ENCODE data around the gene PROKR1.
"Not testable (repeated sequence)": the region's sequence is repeated elsewhere in the genome, so short reads cannot be mapped to it uniquely, and the experiment has no call there.

Gene PROKR1

DNA sequence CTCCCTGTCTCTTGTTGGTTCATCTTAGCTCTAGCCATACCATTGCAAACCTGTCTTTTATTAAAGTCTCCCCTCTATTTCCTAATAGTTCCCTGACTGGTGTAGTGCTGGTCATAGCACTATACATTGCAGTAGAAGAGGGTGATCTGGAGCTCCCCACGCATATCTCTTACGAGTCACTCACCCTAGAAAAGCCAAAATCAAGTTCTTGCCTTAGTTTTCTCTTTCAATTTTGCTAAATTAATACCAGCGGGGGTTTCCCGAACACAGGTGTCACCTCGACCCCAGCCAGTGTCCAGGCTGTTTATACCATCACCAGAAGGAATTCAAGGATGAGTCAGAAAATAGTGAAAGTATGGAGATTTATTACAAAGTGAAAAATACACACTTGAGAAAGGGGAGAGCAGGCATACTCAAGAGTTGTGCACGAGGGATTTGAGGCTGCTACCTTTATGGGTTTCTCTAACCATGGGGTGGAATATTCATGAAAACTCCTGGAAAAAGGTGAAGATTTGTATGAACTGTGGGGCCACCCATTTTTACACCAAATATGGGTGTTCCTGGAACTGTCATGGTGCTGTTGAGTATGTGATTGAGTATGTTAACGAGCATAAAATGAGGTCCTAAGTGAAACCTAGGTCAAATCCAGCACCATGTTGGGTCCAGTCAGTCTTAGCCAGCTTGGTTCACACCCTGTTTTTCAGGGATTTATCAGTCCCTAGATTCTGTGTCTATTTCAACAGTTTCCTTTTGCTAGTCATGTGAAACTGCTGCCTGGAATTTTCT, 20.2 kb downstream of the PROKR1 start:
- H3K4me3 ChIP-seq (ENCODE audit: control insufficient read depth, low read depth, low read length): no peak overlapping the region
- no peak for DNase-seq (ENCODE audit: low read depth)
- TF ChIP-seq, protein P1, sequence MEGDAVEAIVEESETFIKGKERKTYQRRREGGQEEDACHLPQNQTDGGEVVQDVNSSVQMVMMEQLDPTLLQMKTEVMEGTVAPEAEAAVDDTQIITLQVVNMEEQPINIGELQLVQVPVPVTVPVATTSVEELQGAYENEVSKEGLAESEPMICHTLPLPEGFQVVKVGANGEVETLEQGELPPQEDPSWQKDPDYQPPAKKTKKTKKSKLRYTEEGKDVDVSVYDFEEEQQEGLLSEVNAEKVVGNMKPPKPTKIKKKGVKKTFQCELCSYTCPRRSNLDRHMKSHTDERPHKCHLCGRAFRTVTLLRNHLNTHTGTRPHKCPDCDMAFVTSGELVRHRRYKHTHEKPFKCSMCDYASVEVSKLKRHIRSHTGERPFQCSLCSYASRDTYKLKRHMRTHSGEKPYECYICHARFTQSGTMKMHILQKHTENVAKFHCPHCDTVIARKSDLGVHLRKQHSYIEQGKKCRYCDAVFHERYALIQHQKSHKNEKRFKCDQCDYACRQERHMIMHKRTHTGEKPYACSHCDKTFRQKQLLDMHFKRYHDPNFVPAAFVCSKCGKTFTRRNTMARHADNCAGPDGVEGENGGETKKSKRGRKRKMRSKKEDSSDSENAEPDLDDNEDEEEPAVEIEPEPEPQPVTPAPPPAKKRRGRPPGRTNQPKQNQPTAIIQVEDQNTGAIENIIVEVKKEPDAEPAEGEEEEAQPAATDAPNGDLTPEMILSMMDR (IDR thresholded peaks at IDR 0.05; ENCODE audit: control insufficient read depth, insufficient read depth, low read depth, low read length, missing control alignments): no peak

DNA sequence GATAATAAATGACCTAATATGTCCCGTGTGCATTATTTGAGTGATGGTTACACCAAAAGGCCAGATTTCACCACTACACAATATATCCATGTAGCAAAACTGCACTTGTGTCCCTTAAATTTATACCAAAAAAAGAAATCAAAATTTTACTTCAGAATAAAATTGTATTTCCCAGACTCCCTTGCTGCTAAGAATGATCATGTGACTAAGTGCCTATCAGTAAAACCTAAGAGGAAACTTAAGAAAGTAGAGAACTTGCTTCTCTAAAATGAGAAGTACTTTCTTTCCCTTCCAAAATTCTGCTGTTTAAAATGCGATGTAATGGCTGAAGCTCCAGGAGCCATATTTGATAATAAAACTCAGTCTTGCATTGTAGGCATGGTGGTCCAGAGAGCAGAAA, 24.0 kb downstream of the PROKR1 start:
- TF ChIP-seq, protein P1 (IDR thresholded peaks at IDR 0.05; ENCODE audit: control insufficient read depth, insufficient read depth, low read depth, low read length, missing control alignments): no peak
- DNase-seq (ENCODE audit: low read depth): no peak
- H3K4me3 ChIP-seq (ENCODE audit: control insufficient read depth, low read depth, low read length): no peak overlapping the region

DNA sequence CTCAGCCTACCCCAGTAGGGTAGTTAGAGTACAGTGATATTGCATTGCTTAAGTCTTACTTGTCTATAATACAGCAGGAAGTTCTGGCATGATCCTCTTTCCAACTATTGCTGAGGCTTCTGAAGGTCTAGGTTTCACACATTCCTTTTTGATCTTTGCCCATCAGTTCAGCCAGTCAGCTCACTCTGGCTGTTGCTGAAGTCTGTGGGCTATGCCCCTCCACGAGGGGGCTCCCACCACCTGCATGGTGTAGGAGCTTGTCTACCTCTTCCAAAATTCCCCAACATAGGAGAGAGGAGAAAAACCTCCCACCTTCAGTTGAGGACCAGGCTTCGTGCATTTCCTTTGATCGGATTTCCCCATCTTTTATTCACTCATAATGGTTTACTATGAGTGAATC, 26.3 kb downstream of the PROKR1 start:
- TF ChIP-seq, protein P1 (IDR thresholded peaks at IDR 0.05; ENCODE audit: control insufficient read depth, insufficient read depth, low read depth, low read length, missing control alignments): no peak
- no peak for DNase-seq (ENCODE audit: low read depth)
- H3K4me3 ChIP-seq (ENCODE audit: control insufficient read depth, low read depth, low read length): no peak overlapping the region

DNA sequence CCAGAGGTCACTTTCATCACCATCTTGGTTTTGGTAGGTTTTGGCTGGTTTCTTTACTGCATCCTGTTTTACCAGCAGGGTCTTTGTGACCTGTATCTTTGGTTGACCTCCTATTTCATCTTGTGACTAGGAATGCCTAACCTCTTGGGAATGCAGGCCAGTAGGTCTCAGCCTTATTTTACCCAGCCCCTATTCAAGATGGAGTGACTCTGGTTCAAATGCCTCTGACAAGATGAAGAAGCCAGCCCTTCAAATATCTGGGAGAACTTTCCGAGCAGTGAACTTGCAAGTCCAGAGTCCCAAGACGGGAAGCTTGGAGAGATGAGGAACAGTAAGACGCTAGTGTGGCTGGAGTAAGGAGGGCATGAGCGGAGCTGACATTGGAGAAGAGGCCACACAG, 28.6 kb downstream of the PROKR1 start:
- TF ChIP-seq, protein P1 (IDR thresholded peaks at IDR 0.05; ENCODE audit: control insufficient read depth, insufficient read depth, low read depth, low read length, missing control alignments): no peak
- DNase-seq (ENCODE audit: low read depth): no peak
- no peak overlapping the region for H3K4me3 ChIP-seq (ENCODE audit: control insufficient read depth, low read depth, low read length)

DNA sequence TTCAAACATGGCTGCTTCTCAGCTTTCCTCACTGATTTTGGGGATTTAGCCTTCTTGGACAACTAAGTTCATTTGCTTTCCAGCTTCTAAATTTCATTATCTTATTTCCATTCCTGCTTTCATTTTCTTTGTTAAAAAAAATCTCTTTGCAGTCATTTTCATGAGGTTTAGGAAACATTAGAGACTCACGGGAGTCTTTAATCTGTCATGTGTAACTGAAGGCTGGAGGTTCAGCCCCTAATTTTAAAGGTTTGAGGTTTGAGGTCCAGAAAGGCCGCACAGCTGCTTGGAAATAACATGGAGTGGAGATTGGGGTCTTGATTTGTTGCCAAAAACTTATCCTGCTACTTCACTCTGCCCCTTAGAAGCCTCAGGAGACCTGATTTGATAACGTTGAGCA, 30.3 kb downstream of the PROKR1 start:
- TF ChIP-seq, protein P1 (IDR thresholded peaks at IDR 0.05; ENCODE audit: control insufficient read depth, insufficient read depth, low read depth, low read length, missing control alignments): no peak
- DNase-seq (ENCODE audit: low read depth): no peak
- H3K4me3 ChIP-seq (ENCODE audit: control insufficient read depth, low read depth, low read length): no peak overlapping the region

DNA sequence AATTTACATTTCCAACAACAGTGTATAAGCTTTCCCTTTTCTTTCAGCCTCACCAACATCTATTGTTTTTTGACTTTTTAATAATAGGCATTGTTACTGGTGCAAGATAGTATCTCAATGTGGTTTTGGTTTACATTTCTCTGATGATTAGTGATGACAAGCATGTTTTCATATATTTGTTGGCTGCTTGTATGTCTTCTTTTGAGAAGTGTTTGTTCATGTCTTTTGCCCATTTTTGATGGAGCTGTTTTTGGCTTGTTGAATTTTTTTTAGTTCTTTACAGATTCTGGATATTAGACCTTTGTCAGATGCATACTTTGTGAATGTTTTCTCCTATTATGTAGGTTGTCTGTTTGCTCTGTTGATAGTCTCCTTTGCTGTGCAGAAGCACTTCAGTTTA, 32.1 kb downstream of the PROKR1 start:
- TF ChIP-seq, protein P1 (IDR thresholded peaks at IDR 0.05; ENCODE audit: control insufficient read depth, insufficient read depth, low read depth, low read length, missing control alignments): no peak
- DNase-seq (ENCODE audit: low read depth): no peak
- no peak overlapping the region for H3K4me3 ChIP-seq (ENCODE audit: control insufficient read depth, low read depth, low read length)

DNA sequence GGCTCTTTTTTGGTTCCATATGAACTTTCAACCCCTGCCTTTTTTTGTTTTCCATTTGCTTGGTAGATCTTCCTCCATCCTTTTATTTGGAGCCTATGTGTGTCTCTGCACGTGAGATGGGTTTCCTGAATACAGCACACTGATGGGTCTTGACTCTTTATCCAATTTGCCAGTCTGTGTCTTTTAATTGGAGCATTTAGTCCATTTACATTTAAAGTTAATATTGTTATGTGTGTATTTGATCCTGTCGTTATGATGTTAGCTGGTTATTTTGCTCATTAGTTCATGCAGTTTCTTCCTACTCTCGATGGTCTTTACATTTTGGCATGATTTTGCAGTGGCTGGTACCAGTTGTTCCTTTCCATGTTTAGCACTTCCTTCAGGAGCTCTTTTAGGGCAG, 34.5 kb downstream of the PROKR1 start:
- not testable (repeated sequence) for DNase-seq (ENCODE audit: low read depth); H3K4me3 ChIP-seq (ENCODE audit: control insufficient read depth, low read depth, low read length)

DNA sequence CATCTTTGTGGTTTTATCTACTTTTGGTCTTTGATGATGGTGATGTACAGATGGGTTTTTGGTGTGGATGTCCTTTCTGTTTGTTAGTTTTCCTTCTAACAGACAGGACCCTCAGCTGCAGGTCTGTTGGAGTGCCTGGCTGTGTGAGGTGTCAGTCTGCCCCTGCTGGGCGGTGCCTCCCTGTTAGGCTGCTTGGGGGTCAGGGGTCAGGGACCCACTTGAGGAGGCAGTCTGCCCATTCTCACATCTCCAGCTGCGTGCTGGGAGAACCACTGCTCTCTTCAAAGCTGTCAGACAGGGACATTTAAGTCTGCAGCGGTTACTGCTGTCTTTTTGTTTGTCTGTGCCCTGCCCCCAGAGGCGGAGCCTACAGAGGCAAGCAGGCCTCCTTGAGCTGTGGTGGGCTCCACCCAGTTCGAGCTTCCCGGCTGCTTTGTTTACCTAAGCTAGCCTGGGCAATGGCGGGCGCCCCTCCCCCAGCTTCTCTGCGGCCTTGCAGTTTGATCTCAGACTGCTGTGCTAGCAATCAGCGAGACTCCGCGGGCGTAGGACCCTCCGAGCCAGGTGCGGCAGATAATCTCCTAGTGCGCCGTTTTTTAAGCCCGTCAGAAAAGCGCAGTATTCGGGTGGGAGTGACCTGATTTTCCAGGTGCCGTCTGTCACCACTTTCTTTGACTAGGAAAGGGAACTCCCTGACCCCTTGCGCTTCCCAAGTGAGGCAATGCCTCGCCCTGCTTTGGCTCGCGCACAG, 36.0 kb downstream of the PROKR1 start:
- not testable (repeated sequence) for DNase-seq (ENCODE audit: low read depth); H3K4me3 ChIP-seq (ENCODE audit: control insufficient read depth, low read depth, low read length)

DNA sequence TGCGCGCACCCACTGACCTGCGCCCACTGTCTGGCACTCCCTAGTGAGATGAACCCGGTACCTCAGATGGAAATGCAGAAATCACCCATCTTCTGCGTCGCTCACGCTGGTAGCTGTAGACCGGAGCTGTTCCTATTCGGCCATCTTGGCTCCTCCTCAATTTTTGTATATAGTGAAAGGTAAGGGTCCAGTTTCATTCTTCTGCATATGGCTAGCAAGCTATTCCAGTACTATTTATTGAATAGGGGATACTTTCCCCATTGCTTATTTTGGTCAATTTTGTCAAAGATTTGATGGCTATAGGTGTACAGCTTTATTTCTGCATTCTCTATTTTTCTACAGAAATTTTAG, 36.5 kb downstream of the PROKR1 start:
- not testable (repeated sequence) for DNase-seq (ENCODE audit: low read depth); H3K4me3 ChIP-seq (ENCODE audit: control insufficient read depth, low read depth, low read length)
